Stimulated activated CD4-positive, alpha-beta T cell treated with anti-CD3 and anti-CD28 coated beads, Interleukin-4, amount 100 ng/mL, for 4 hours (primary cell): ENCODE results near the gene POLR1B.
"Not testable (repeated sequence)": the region's sequence is repeated elsewhere in the genome, so short reads cannot be mapped to it uniquely, and the experiment has no call there.

Experiments used
- DNase-seq, 2 experiments: peaks; one replicate each; pipeline ENCODE4 v3.0.0-alpha.2; 2020

The POLR1B gene

GRCh38 chr2:112542984-112543661, 858 bp downstream of the POLR1B start:
- DNase-seq, result peak; percentile 5 to 8

- no peak for DNase-seq
These were observed 5.1 kb downstream of the POLR1B start for GRCh38 chr2:112547333-112547732.

DNA sequence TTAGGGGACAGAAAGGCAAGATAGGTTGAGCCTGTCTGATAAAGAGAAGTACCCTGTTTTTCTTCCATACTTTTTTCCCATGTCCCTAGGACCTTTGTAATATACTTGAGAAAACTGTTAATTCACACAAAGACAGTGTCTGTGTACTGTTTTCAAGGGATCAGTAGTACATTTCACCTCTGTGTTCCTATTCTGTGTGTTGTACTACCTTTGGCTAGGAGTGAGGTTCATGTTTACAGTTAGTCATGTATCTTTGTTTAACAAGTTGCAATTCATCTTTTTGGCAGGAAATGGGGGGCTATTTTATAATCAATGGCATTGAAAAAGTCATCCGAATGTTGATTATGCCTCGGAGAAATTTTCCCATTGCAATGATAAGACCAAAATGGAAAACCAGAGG, 6.7 kb downstream of the POLR1B start:
- no peak for DNase-seq

DNA sequence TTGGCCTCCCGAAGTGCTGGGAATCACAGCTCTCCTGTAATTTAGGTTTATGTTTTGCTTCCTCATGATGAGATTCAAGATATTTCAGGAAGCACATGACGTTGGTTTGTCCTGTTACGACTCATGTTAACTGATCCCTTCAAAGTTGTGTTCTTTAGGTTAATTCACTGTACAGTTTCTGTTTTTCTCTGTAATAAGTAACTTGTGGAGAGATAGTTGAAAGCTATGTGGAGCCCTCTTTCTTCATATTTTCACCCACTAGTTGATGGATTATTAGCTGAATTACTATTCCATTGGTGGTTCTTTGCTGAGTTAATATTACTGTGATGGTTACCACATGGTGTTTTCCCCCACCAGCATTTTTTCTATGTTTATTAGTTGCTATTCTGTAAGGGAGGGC, 23.8 kb downstream of the POLR1B start:
- no peak for DNase-seq

- DNase-seq, result not testable (repeated sequence)
These were observed 24.2 kb downstream of the POLR1B start for GRCh38 chr2:112566508-112566907.

GRCh38 chr2:112572005-112572404, 29.7 kb downstream of the POLR1B start:
- DNase-seq, result no peak

GRCh38 chr2:112577756-112578155, 35.5 kb downstream of the POLR1B start:
- no peak for DNase-seq

DNA sequence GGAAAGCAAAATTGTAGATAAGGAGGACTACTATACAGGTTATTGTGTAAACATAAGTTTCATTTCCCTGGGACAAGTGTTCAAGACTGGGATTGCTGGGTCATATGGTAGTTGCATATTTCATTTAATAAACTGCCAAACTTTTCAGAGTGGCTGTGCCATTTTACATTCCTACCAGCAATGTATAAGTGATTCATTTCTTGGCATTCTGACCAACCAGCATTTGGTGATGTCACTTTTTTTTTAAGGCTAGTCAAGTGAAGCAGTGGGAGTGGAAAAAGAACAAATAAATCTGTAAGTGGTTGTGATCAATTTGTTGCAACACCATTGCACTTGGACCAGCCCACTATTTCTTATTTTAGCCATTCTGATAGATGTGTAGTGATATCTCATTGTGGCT, 37.0 kb downstream of the POLR1B start:
- no peak for DNase-seq

DNA sequence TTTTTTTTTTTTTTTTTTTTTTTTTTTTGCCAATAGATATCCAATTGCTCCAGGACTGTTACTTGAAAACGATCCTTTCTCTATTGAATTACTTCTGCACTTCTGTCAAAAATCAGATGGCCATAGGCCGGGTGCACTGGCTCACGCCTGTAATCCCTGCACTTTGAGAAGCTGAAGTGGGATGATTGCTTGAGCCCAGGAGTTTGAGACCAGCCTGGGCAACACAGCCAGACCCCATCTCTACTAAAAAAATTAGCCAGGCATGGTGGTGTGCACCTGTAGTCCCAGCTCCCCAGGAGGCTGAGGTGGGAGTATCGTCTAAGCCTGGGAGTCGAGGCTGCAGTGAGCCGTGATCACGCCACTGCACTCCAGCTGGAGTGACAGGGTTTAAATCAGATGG, 37.8 kb downstream of the POLR1B start:
- no peak for DNase-seq

- DNase-seq, result peak in 1 of 2 experiments; percentile 26
These were observed 40.1 kb downstream of the POLR1B start for GRCh38 chr2:112582314-112582746.

GRCh38 chr2:112583497-112584133, 41.4 kb downstream of the POLR1B start:
- DNase-seq, result no peak

DNA sequence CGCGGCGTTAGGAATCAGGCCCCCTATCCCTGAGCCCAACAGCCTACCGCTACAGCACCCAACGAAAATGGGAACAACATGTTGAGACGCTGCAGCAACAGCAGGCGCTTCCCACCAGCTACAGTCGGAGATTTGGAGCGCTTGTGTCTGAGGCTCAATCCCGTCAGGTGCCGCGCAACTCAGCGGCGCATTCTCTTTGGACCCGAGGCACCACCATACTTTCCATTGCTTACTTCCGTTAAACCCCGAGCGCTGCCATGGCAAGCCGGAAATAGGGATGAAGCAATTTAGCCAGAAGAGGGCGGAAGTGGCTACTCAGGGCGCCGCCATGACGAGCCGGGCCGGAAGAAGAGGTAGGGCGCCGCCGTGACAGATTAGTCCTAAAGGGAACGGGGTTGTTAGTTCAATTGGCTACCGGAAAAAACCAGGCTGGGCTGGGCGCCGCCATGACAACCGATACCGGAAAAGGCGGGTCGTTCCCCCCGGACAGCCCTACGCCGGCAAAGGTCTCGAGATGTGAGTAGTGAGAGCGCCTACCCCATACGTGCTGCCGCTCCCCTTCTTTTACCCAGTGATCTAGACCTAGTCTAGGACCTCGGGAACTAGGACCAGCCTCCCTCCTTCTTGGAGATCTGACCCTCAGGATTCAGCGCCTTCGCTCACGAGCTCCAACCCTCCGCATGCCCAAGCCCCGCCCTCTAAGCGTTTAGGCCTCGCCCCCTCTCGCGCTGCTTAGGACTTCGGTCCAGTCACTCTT, 42.0 kb downstream of the POLR1B start, which contains the start of gene CHCHD5:
TSS of gene CHCHD5 (plus strand) at position 476 of the 757 bp plus-strand sequence. CDS start at position 515, 39 bp downstream.
- DNase-seq, result peak; percentile 86 to 91

DNA sequence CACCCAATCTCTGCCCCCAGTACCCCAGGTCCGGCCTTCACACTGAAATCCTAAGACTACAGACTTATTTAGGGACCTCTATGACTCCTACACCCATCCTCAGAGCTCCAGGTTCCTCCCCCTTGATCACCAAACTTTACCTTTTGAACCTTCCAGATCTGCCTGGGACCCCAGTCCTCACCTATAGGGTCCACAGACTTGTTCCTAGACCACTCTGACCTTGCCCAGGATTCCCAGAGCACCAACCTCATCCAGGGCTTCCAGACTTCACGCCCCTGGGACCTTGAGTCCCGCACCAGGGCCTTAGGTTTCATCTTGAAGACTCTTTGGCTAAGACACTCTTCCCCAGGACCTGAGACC, 42.6 kb downstream of the POLR1B start:
- DNase-seq, result no peak

GRCh38 chr2:112585400-112585799, 43.1 kb downstream of the POLR1B start:
- no peak for DNase-seq

DNA sequence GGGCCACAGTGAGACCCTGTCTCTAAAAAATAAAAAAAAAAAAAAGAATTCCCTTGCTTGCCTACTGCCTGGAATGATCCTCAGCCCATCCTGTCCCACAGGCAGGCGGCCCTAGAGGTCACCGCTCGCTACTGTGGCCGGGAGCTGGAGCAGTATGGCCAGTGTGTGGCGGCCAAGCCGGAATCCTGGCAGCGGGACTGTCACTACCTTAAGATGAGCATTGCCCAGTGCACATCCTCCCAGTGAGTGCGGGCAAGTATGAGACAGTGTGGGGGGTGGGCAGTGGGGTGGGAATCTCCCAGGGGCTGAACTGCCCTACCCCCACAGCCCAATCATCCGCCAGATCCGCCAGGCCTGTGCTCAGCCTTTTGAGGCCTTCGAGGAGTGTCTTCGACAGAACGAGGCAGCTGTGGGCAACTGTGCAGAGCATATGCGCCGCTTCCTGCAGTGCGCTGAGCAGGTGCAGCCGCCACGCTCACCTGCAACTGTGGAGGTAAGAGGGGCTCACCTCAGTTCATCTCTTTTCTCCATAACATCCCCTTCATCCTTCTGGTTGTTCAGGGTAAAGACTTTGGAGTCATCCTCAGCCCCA, 43.7 kb downstream of the POLR1B start:
- no peak for DNase-seq

DNA sequence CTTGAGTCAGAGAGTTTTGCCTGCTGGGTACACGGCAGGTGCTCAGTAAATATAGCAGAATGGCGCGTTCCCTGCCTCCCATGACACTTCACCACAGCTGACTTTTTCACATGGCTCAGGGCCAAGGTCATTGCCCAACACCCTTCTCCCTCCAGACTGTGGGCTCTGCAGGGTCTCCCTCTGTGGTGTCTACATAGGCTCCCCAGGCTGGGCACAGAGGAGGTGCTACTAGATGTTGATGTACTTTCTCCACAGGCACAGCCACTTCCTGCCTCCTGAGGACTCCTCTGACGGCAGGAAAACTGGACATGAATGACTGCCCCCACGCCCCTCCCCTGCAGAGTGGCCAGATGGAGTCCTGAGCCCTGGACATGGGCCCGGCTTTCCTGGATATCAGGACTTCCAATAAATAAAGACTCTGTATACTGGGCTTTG, 46.4 kb downstream of the POLR1B start:
- DNase-seq, result no peak

DNA sequence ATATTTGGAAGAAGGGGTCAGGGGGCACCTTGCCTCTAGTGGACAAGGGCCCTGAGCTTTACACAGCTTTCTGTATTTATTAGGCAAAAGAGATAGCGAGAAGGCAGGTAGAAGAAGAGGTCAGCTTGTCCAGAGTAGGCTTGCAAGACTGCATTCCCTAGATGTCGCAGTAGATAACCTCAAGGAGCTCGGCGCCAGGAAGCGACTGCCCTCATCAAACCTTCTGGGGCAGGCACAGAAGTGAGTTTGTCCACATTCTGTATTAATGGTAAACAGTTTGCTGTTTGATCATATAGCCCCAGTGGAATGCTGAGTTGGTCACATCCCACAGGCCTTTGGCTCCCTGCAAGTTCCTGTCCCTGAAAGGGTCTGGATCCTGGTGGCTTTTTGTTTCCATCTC, 49.1 kb downstream of the POLR1B start:
- no peak for DNase-seq

GRCh38 chr2:112593736-112594135, 51.5 kb downstream of the POLR1B start:
- DNase-seq, result no peak

GRCh38 chr2:112597537-112598322, 55.5 kb downstream of the POLR1B start:
- DNase-seq, result no peak

- DNase-seq, result no peak
These were observed 58.4 kb downstream of the POLR1B start for GRCh38 chr2:112600634-112601033.

- no peak for DNase-seq
These were observed 59.5 kb downstream of the POLR1B start for GRCh38 chr2:112601754-112602153.

GRCh38 chr2:112602917-112603316, 60.7 kb downstream of the POLR1B start:
- no peak for DNase-seq

- DNase-seq, result no peak
These were observed 61.5 kb downstream of the POLR1B start for GRCh38 chr2:112603731-112604130.
